T47D (cell line): ENCODE results near the gene CADM2.
A peak's percentile ranks its signal among the peaks of the same experiment; 100 is the strongest.
"Not testable (repeated sequence)": the region's sequence is repeated elsewhere in the genome, so short reads cannot be mapped to it uniquely, and the experiment has no call there.

ENCODE experiments used
- DNase-seq, 2 experiments: peaks; one replicate each; pipeline versions ENCODE4 v3.0.0 to v3.0.0-alpha.2; 2011 to 2012; ENCODE audit warnings: low read depth in 1 of 2, low spot score in 1 of 2
- JUND ChIP-seq: IDR thresholded peaks from 2 replicates; pipeline ENCODE4 v1.6.1; 2012; ENCODE audit warnings: low read depth
- in situ Hi-C: cut with HindIII; loops from 2 replicates; pipeline ENCODE4 v1.10.0; 2016; ENCODE audit warnings: low sequenced_read_pairs, low pct_unique_long_range_greater_than_20kb

Gene CADM2

DNA sequence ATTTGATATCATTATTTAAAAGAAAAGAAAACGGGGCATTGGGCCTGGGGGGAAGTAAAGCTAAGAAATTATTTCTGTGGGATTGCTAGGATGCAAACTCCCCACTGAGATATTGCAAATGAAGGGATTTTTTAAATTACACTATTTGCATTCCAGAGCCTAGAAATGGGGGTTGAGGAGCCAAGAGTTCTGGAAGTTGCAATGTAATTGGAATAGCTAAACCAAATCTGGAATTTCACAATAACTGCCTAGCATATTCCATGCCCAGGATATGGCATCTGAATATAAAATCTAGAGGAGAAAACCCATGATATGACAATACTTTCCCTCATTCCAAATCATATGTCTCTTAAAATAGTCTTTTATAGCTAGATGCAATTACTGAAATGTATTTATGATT is 93.0 kb downstream of the CADM2 start:
- DNase-seq, result no peak
- TF ChIP-seq JUND, result no peak
- in situ Hi-C loops, result no loop called here

DNA sequence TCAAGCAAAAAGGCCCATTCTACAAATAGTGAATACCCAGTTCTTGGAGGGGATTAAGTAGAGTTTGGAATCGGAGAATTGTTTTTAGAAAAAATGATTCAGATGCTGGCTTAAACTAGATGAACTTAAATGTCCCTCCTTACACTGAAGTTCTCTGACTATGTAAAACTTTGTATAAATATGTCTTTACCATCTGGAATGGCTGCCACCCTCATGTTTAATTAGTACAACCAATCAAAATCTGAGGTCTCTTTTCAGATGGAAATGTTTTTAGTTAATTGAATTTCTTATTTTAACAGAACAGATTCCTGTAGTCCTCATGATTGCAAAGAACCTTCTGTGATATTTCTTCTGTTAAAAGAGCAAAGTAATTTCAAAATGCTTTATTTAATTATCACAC is 94.8 kb downstream of the CADM2 start:
- no peak for TF ChIP-seq JUND
- no peak for DNase-seq
- in situ Hi-C loops, result no loop called here

DNA sequence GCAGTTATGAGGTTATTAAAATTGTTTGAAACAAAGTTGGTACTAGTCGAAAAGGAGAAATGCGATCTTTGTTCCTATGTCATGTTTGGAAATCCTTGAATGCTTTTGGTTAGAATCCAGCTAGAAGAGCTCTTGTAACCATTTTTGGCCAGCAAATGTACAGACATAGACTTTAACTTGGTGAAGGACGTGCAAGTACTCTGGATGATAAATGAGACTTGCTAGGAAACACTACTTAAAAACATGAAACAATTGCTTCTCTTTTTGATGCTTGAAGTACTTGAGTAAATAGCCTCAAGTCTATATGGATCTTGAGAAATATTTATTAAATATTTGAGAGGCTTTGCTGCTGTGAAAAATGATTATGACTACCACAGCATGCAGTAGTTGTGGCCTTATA is 95.8 kb downstream of the CADM2 start:
- no peak for DNase-seq
- in situ Hi-C loops, result no loop called here
- no peak for TF ChIP-seq JUND

DNA sequence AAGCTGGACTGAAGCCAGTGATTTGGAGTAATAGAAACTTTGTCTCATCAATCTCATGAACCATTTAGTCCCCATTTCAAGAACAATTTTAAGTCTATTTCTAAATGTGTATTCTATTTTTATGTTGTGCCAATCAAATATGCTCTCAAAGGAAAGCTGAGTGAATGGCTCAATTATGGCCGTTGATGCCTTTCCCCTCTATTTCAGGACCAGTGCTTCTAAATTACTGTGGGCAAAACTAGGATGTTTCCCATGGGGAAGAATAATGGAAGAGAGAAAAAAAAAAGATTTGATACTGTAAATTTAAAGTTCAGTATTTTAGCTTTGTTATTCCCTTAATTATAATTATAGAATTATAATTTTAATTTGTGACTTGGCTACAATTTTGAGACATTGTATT is 110.1 kb downstream of the CADM2 start:
- TF ChIP-seq JUND, result no peak
- in situ Hi-C loops, result no loop called here
- no peak for DNase-seq

DNA sequence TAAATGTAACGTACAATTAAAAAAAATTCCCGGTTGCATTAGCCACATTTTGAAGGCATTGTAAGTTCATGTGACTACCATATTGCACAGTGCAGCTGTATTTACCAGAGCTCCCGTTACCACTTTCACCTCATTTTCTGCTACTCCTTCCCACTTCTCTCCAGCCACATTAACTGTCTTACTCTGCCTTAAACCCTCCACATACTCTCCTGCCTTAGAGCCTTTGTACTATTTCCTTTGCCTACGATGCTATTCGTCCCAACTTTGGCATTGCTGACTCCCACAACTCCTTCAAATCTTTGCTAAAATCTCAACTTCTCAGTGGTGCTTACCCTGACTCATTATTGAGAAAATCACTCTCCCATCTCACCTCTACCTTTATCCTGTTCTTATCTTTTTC is 115.2 kb downstream of the CADM2 start:
- in situ Hi-C loops, result no loop called here

DNA sequence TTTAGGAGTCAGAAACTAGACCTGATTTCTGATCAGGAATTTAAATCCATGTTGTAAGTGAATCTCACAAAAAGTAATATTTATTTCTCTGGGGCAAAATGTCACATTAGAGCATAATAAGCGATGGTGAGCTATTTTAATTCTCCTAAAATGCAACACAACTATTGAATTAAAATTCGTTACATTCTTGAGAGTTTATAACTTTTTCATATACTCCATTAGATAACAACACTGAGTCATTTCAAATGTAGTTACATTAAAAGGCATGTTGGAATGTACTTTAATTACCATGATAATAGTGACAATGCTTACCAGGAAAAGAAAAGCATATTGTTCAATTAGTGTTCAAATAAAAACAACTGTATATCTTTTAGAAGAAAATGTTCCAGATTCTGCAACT is 116.9 kb downstream of the CADM2 start:
- in situ Hi-C loops, result no loop called here
- TF ChIP-seq JUND, result no peak
- no peak for DNase-seq

More for the DNA sequence above, 115.2 kb downstream of the CADM2 start:
- TF ChIP-seq JUND, result no peak
- DNase-seq, result no peak

DNA sequence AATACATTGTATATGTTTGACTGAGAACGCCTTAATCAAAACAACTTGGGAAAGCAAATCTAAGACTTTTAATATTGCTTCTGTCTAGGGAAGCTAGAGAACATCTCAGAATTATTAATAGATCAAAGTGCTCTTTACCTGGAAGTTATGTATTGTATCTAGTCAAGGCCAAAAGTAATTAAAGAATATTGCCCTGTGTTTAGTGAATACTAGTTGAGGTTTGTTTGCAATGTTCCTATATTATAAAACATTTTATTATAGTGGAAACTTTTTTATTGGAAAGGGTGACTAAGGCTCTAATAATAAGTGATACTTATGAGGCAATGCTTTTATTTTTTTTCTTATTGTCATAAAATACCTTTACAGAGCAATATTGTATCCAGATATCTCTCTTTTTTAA is 118.2 kb downstream of the CADM2 start:
- no peak for TF ChIP-seq JUND
- in situ Hi-C loops, result no loop called here
- no peak for DNase-seq

DNA sequence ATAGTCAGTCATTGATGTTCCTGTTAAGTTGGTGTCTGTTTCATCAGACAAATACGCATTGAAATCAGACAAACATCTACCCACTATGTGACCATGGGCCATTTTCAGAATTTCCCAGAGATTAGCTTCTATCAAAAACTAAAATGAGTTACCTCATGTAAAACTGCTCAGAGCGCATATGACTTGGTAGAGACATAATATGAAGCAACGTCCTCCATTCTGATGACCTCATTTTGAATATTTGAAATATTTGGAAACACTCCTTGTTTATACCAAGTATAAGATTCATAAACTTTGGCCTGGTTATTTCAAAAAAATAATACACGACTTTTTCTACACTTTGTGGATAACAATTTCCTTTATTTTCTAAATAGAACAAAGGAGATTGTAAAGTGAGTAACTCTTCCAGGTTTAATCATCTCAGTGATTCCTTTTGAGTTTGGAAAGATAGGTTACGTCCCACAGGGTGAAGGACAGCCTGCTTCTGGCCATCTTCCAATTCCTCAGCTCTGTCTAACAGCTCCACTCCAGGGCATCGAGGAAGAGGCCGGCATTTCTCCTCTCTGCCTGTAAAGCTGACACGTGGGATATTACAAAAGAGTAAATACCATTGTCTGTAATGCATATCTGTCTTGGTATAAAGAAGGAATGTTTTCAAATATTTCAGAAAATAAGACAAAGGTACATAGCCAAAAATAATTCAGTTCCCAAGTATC is 122.6 kb downstream of the CADM2 start:
- TF ChIP-seq JUND, result no peak
- peak in 1 of 2 experiments; percentile 24 for DNase-seq
- in situ Hi-C loops, result no loop called here

DNA sequence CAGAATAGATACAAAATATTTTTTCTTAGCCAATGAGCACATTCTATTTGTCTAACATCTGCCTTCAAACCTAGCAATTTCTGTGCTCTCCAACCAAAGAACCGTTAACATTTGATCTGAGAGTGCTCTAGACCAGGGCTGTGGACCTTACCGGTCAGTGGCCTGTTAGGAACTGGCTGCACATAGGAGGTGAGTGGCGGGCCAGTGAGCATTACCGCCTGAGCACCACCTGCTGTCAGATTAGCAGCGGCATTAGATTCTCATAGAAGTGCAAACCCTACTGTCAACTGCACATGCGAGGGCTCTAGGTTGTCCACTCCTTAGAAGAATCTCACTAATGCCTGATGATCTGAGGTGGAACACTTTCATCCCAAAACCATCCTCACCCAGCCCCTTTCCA is 131.7 kb downstream of the CADM2 start:
- no peak for TF ChIP-seq JUND
- in situ Hi-C loops, result no loop called here
- peak in 1 of 2 experiments; percentile 34 for DNase-seq

DNA sequence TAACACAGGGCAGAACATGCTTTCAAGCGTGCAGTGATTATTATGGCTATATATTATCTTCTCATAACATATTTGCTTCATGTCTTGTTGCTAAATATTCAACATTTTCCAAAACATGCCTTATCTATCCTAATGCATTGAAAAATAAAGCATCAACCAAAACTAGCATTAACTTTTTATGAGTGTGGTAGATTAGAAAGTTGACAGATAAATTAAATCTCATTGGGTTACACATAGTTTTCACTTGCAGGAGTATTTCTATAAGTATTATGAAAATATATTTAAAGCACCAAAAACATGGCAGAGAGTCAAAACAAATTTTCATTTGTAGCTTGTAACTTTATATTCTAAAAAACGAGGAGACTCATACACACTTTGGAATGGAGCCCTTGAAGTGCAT is 141.5 kb downstream of the CADM2 start:
- no peak for DNase-seq
- no peak for TF ChIP-seq JUND
- in situ Hi-C loops, result no loop called here

DNA sequence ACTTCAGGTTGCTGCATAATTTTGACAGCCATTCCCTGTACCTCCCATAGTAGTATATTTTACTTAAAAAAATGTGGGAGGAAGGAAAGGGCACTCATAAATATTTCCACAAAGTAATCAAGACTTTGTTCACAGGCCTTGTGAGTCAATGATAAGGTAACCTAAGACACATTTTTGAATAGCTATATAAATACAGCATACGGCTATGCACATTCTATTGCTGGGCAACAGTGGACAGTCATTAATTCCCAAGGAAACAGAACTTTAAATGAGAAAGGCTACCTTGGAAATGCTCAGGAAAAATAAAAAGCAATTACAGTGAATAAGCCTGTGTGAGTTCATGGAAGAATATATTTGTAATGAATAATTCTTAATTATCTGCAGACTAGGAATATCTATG is 144.0 kb downstream of the CADM2 start:
- no peak for TF ChIP-seq JUND
- no peak for DNase-seq
- in situ Hi-C loops, result no loop called here

DNA sequence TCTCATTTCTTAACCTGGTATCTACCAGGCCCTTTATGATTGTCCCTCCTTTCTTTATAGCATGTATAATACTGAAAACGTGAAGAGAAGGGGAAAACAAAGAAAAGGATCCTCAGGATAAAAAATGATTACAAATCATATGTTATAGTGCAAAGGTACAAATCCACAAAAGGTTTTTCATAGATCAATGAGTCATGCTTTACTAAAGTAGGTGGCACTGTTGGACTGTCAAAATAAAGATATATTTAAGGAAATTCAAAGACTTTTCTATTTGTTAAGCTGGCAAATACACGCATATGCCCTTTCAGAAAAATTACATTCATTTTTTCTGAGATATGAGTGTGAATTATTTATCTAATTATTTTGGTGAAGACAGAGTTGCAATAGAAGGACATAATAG is 151.6 kb downstream of the CADM2 start:
- no peak for DNase-seq
- in situ Hi-C loops, result no loop called here
- TF ChIP-seq JUND, result no peak

DNA sequence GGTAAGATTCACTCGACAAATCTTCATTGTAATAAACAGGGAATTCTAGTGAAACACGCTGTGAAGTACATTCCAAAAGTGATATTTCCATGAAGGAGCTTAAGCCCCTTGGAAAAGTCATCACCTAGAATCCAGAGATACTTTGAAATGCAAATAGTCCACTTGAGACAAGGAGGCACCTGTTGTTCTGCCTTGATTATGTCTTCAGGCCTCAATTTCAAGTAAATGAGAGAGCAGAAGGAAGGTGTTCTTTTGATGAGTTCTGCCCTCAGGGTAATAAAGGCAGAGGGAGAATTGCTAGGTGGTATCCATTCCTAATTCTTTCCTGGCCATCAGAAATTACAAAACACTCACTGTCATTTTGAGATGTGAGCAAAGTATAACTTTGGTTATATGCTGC is 162.1 kb downstream of the CADM2 start:
- TF ChIP-seq JUND, result no peak
- in situ Hi-C loops, result no loop called here
- no peak for DNase-seq

DNA sequence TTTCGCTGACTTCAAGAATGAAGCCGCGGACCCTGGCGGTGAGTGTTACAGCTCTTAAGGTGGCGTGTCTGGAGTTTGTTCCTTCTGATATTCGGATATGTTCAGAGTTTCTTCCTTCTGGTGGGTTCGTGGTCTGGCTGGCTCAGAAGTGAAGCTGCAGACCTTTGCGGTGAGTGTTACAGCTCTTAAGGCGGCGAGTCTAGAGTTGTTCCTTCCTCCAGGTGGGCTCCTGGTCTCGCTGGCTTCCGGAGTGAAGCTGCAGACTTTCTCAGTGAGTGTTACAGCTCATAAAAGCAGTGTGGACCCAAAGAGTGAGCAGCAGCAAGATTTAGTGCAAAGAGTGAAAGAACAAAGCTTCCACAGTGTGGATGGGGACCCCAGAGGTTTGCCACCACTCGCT is 174.1 kb downstream of the CADM2 start:
- in situ Hi-C loops, DNase-seq: not testable (repeated sequence)

DNA sequence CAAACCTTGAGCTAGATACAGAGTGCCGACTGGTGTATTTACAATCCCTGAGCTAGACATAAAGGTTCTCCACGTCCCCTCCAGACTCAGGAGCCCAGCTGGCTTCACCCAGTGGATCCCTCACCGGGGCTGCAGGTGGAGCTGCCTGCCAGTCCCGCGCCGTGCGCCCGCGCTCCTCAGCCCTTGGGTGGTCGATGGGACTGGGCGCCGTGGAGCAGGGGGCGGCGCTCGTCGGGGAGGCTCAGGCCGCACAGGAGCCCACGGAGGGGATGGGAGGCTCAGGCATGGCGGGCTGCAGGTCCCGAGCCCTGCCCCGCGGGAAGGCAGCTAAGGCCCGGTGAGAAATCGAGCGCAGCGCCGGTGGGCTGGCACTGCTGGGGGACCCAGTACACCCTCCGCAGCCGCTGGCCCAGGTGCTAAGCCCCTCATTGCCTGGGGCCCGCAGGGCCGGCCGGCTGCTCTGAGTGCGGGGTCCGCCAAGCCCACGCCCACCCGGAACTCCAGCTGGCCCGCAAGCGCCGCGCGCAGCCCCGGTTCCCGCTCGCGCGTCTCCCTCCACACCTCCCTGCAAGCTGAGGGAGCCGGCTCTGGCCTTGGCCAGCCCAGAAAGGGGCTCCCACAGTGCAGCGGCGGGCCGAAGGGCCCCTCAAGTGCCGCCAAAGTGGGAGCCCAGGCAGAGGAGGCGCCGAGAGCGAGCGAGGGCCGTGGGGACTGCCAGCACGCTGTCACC is 175.1 kb downstream of the CADM2 start:
- in situ Hi-C loops, result not testable (repeated sequence)

More for the DNA sequence above, 175.1 kb downstream of the CADM2 start:
- not testable (repeated sequence) for DNase-seq
